PC-3 (cell line): ENCODE measurements around the gene FBXO44.

ENCODE experiments used
- CTCF ChIP-seq: fragments of 300-600 bp; sonication (generic); conservative IDR thresholded peaks from 2 replicates; pipeline ENCODE4 v1.5.1; 2017; ENCODE audit warnings: antibody characterized with exemption, low read depth, mild to moderate bottlenecking, low read length
- EZH2 ChIP-seq: fragments of 300-600 bp; sonication (generic); IDR thresholded peaks from one replicate; pipeline ENCODE4 v1.6.1; 2017; ENCODE audit warnings: antibody characterized with exemption, mild to moderate bottlenecking, low read length; ENCODE audit not compliant: unreplicated experiment
- EZH2phosphoT487 ChIP-seq: fragments of 300-600 bp; sonication (generic); IDR thresholded peaks from 2 replicates; pipeline ENCODE4 v1.6.1; 2018; ENCODE audit warnings: mild to moderate bottlenecking, antibody characterized with exemption, low read length, borderline replicate concordance

GRCh38 chr1:11646317-11646716 is 8.4 kb upstream of the FBXO44 start:
- no peak for TF ChIP-seq CTCF
- no peak for TF ChIP-seq EZH2
- TF ChIP-seq EZH2phosphoT487: no peak
